Stimulated activated CD8-positive, alpha-beta memory T cell treated with anti-CD3 and anti-CD28 coated beads, Interleukin-12 subunit alpha, Interleukin-12 subunit beta, amount 100 ng/mL, for 24 hours (primary cell): Measurements from ENCODE around the gene NRTN.

ENCODE experiments used
- DNase-seq: peaks from one replicate; pipeline ENCODE4 v3.0.0-alpha.2; 2020; ENCODE audit errors: extremely low read depth

The NRTN gene

DNA sequence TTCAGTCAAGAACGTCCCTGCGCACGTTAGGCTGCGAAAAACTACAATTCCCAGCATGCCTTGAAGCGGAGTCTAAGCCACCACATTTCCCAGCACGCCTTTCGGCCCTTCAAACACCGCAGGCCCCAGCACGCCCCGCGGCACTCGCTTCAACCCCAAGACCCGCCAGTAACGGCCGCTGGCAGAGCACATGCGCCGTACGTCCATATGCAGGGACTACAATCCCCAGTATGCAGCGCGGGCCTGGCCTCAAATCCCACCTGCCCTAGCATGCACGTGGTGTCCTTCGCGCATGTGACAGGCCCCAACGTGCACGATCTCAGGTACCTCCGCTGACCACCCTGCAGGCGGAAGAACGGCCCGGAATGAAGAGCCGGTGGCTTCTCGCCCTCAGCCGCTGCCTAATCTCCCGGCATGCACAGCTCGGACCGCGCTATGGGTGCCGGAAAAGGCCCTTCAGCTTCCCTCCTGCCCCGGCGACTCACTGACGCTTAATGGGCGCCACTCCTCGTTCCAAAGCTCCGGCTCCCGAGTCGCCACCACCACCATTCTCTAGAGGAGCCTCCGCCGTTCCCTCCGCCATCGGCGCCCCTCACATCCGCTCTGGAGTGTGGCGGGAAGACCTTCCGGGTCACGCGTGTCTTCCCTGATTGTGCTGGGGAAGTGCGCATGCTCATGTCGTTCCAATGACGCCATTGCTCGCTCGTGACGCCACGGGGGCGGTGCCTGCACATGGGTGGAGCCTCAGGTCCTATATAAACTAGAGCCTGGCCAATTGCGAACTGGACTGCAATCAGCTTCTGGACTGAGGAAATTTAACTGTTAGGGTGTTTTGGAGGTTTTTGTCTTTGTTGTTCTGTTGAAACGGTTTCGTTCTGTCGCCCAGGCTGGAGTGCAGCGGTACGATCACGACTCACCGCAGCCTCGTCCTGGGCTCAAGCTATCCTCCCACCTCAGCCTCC lies 14.0 kb upstream of the NRTN start, which contains the start of gene DUS3L:
TSS of gene DUS3L (minus strand) at position 605 of the 962 bp plus-strand sequence. CDS start at position 583, 22 bp downstream.
- peak; percentile 91 for DNase-seq

DNA sequence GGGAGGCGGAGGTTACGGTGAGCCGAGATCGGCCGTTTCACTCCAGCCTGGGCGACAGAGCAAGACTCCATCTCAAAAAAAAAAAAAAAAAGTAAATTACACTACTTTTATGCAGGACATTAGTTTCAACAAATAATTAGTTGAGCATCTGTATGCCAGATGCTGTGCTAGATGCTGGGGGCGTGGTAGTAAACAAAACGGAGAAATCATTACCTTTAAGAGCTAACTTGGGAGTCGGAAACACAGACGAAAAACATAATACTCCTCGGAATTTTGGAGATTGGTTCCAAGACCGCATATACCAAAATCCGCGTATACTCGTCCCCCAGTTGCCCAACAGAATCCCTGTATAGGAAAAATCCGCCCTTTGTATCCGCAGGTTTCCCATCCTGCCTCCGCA lies 12.6 kb upstream of the NRTN start:
- DNase-seq = no peak

- DNase-seq = no peak
Measured at GRCh38 chr19:5793188-5793587, 11.7 kb upstream of the NRTN start.

DNA sequence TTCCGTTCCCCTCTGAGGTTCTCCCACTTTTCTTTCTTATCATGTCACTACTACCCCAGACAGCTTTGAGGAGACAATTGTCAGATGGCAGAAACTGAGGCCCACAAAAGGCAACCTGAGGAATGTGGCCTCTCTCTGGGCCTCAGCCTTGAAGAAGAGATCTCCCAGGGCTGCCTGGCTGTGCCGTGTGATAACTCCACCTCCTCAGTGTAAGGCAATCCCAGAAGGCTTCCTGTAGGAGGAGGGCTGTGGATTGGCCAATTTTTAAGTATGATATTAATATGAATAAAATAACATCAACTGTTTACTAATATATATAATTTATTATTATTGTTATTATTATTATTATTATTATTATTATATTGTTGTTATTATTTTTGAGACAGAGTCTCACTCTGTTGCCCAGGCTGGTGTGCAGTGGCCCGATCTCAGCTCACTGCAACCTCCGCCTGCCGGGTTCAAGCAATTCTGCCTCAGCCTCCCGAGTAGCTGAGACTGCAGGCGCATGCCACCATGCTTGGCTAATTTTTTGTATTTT lies 9.4 kb upstream of the NRTN start:
- no peak for DNase-seq

DNA sequence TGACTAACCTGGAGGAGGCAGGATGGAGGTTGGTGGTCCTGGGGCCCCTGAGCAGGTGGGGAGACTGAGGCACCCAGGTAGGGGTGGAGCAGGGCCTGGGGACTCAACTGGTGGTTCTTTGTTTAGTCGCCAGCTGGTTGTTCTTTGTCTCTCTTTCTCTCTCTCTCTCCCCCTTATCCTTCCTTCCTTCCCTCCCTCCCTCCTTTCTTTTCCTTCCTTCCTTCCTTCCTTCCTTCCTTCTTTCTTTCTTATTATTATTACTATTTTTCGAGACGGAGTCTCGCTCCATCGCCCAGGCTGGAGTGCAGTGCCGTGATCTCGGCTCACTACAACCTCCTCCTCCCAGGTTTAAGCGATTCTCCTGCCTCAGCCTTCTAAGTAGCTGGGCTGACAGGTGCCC lies 6.6 kb upstream of the NRTN start:
- DNase-seq = no peak

DNA sequence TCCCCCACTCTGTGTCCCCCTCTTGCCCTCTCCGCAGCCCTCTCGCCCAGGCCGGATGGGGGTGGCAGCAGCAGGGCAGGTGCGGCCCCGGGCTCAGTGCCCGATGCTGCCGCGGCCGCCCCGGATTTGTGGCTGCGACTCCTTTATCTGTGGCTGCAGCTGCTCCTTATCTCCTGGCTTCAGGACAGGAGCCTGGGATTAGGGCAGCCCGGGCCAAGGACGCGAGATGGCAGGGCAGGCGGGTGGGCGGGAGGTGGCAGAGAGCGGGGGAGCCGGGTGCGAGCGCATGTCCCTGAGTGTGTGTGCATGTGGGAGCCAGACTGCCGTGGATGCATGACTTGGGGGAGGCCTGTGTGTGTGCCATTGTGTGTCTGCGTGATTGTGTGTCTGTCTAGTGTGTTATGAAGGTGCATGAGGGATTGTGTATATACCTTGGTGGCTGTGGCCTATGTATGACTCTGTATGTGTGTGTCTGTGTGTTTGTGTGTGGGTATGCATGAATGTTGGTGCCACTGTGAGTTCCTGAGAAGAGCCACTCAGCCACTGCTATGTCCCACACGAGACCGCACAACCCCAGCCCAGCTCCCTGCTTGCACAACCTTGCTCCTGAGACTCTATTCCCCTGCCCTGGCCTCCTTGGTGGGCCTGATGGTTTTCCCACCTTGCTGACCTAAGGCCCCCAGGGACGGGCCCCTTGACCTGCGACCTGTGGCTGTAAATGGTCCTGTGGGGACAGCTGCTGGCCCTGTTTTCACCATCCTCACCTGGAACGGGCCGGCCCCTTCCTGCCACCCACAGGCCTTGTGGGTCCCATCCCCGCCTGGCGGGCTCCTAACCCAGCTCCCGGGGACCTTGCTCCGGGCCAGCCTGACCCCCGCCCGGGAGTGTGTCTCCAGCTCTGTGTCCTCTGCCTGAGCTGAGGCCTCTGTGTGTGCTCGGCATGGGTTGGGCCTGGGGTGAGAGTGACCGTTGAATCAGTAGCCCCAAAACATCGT lies 5.3 kb upstream of the NRTN start:
- no peak for DNase-seq

- DNase-seq = no peak
Measured at GRCh38 chr19:5800361-5801270, 4.3 kb upstream of the NRTN start.

DNA sequence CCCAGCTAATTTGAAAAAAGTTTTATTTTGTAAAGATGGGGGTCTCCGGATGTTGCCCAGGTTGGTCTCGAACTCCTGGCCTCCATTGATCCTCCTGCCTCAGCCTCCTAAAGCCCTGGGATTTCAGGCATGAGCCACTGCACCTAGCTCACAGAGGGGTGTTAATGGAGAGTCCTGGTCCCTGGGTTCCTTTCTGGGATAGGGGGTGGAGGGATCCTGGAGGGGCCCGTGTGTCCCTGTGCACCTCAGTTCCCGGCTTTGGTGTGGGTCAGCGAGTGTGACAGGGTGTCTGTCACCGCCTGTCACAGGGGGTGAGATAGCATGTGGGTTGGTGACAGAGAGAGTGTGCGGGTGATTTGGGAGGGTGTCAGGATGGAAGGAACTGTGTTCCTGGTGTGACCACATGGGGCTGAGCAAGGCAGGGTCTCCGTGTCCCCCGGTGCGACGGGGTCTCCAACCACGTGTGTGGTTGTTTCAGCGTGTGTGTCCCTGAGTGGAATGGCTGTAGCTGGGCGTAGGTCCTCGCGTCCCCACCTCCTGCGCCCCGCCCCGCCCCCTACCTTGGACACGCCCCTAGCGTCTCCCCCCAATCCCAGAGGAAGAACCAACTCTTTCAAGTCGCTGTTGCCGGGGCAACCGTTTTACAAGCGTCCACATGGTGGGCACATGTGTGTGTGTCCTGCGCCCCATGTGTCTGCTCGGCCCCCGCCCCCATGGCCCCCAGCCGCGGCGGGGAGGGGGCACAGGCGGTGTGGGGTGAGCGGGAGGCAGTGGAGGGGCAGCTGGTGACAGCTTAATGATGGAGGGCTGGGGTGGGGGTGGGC lies 2.9 kb upstream of the NRTN start:
- DNase-seq = no peak

GRCh38 chr19:5803441-5803751 lies 1.5 kb upstream of the NRTN start:
- DNase-seq = no peak

DNA sequence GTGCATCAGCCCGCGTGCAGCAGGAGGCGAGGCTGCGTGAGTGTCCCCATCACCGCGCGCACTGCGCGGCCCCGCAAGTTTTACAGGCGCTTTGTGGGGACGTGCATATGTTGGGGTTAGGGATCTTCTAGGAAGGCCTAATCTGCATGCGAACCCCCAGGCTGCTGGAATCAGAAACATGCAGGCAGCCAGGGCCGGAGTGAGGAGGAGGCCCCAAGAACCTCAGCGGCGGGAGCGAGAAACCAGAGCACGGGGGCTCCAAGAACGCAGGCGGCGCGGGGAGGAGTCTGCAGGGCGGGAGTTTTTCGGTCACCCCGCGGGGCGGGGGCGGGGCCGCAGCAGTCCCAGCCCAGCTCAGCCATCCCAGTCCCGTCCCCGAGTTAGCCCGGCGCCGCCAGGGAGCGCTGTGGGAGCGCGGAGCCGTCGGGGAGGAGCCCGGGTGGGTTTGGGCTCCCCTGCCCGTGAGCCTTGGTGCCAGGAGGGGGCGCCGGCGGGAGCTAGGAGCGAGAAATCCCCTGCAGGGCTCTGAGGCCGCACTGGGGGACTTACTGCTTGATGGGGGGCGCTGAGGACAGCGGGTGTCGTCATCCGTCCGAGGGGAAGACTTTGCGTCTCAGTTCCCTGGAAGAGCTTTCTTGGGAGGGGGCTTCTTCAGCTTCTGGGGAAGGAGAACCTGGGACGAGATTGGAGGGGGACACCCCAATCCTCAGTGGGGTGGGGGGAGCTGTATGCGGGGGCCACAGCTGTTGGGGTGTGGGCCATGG lies 933 bp upstream of the NRTN start:
- DNase-seq = peak; percentile 78

DNA sequence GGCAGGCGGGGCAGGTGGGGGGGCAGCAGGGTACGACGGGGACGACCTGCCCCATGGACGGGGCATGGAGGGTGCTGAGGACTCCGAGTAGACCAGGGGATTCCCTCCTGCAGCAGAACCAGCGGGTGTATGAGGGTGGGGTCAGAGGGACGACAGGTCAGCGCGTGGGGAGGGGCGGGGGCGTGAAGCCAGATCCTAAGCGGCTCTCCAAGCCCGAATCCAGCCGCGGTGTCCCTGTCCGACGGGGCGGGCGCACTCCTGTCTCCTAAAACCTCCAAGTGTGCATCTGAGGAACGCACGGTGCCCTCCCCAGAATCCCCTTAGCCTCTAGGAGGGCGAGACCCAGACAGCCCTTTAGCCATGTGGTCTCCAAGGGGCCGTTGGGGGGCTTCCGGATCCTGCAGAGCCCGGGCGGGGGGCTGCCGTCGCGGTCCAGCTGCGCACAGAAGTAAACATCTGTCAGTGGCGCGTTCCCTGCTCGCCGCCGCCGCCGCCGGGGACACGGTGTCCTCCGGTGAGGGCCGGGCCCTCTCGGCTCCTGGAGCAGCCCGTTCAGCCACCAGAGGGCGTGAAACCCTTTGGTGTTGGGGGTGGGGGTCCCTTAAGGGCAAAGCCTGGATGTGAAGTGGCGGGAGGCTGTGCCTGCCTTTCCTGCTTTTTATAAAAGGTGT lies 730 bp downstream of the NRTN start:
- DNase-seq = no peak

DNA sequence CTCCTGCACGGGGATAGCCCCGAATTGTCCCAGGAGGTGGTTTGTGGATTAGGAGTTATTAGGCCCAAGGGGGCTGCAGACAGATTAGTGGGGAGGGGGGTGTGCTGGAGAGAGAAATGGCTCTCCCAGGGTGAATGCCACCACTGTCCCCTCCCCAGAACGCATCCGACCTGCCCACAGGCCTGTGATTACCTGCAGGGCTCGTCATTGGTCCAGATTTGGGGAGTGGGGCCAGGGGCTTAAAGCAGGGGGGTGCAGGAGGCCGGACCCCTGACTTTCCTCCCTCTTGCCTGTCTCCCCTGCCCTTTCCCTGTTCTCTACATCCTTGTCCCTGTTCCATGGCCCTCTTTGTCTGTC lies 1.2 kb downstream of the NRTN start:
- no peak for DNase-seq

GRCh38 chr19:5806905-5807304 lies 2.0 kb downstream of the NRTN start:
- no peak for DNase-seq

DNA sequence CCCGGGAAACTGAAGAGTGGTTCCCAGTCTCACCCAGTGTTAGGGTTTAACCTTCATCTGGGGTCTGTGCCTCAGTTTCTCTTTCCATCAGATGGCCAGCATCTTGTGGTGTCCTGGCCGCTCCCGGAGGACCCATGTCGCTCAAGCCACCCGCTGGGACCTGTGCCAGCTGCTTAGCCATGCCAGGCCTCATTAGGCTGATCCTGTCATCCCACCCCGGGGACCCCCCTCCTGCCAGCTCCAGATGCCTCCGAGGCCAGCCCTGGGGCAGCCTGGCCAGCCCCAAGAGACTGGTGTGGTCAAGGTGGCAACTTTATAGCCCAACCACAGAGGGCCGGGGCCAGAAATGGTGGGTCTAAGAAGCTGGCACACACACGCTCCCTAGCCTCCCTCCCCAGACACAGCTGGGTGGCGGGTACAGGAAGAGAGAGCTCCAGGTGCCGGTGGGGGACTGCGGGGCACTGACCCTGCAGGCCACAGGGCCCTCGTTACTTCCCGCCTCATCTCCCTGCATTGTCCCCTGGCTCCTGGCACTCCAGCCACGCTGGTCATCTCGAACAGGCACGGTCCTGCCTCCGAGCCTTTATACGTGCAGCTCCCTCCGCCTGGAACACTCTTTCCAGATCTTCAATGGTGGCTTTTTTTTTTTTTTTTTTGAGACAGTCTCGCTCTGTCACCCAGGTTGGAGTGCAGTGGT lies 3.4 kb downstream of the NRTN start:
- DNase-seq = no peak

GRCh38 chr19:5809053-5809452 lies 4.2 kb downstream of the NRTN start:
- DNase-seq = no peak

GRCh38 chr19:5809469-5809868 lies 4.6 kb downstream of the NRTN start:
- DNase-seq = no peak

GRCh38 chr19:5811117-5811516 lies 6.2 kb downstream of the NRTN start:
- DNase-seq = no peak

GRCh38 chr19:5814123-5814851 lies 9.4 kb downstream of the NRTN start:
- DNase-seq = no peak
